ENCODE data around the gene PIK3R2.

Gene PIK3R2

GRCh38 chr19:18171605-18172327, 18.8 kb downstream of the PIK3R2 start:
- in situ Hi-C loops (cut with MboI; ENCODE audit: low sequenced_read_pairs): no loop called here

GRCh38 chr19:18172331-18173053, 19.5 kb downstream of the PIK3R2 start:
- in situ Hi-C loops (cut with MboI; ENCODE audit: low sequenced_read_pairs): no loop called here

- in situ Hi-C loops (cut with MboI; ENCODE audit: low sequenced_read_pairs): no loop called here
These were observed 20.1 kb downstream of the PIK3R2 start for GRCh38 chr19:18173054-18173571.

GRCh38 chr19:18173572-18174288, 20.8 kb downstream of the PIK3R2 start, which contains the start of gene IFI30:
Gene IFI30, plus strand, starts transcription at chr19:18173813. Its CDS starts 29 bp downstream, at chr19:18173842.
- in situ Hi-C loops (cut with MboI; ENCODE audit: low sequenced_read_pairs): no loop called here

GRCh38 chr19:18174983-18175382, 22.0 kb downstream of the PIK3R2 start:
- in situ Hi-C loops (cut with MboI; ENCODE audit: low sequenced_read_pairs): no loop called here

- in situ Hi-C loops (cut with MboI; ENCODE audit: low sequenced_read_pairs): no loop called here
These were observed 23.7 kb downstream of the PIK3R2 start for GRCh38 chr19:18176367-18177310.

- in situ Hi-C loops (cut with MboI; ENCODE audit: low sequenced_read_pairs): no loop called here
These were observed 27.0 kb downstream of the PIK3R2 start for GRCh38 chr19:18179957-18180356.

GRCh38 chr19:18183529-18183928, 30.6 kb downstream of the PIK3R2 start:
- in situ Hi-C loops (cut with MboI; ENCODE audit: low sequenced_read_pairs): no loop called here

- in situ Hi-C loops (cut with MboI; ENCODE audit: low sequenced_read_pairs): no loop called here
These were observed 32.6 kb downstream of the PIK3R2 start for GRCh38 chr19:18185538-18185937.

- in situ Hi-C loops (cut with MboI; ENCODE audit: low sequenced_read_pairs): no loop called here
These were observed 37.3 kb downstream of the PIK3R2 start for GRCh38 chr19:18190278-18190677.

GRCh38 chr19:18191640-18192062, 38.7 kb downstream of the PIK3R2 start:
- in situ Hi-C loops (cut with MboI; ENCODE audit: low sequenced_read_pairs): no loop called here

GRCh38 chr19:18192673-18193387, 39.9 kb downstream of the PIK3R2 start, which contains the start of gene MPV17L2:
Gene MPV17L2, plus strand, starts transcription at chr19:18193218. Its CDS starts 64 bp downstream, at chr19:18193282.
- in situ Hi-C loops (cut with MboI; ENCODE audit: low sequenced_read_pairs): no loop called here

GRCh38 chr19:18193388-18194180, 40.6 kb downstream of the PIK3R2 start:
- in situ Hi-C loops (cut with MboI; ENCODE audit: low sequenced_read_pairs): no loop called here

GRCh38 chr19:18194181-18194530, 41.2 kb downstream of the PIK3R2 start:
- in situ Hi-C loops (cut with MboI; ENCODE audit: low sequenced_read_pairs): no loop called here

GRCh38 chr19:18194554-18195238, 41.7 kb downstream of the PIK3R2 start:
- in situ Hi-C loops (cut with MboI; ENCODE audit: low sequenced_read_pairs): no loop called here

- in situ Hi-C loops (cut with MboI; ENCODE audit: low sequenced_read_pairs): no loop called here
These were observed 43.5 kb downstream of the PIK3R2 start for GRCh38 chr19:18196511-18196845.

GRCh38 chr19:18197306-18197705, 44.3 kb downstream of the PIK3R2 start:
- in situ Hi-C loops (cut with MboI; ENCODE audit: low sequenced_read_pairs): no loop called here

GRCh38 chr19:18197941-18198340, 45.0 kb downstream of the PIK3R2 start:
- in situ Hi-C loops (cut with MboI; ENCODE audit: low sequenced_read_pairs): no loop called here

All from HL-60/S4 treated with phorbol 12-myristate 13-acetate at 8.2 ng/mL for 4 days and 3 days (cell line).